ENCODE measurements around the gene OGFOD3. TPM values are rescaled to one million over a fixed set of nuclear protein-coding genes. Genes with fewer than 3 reads are reported as not detected.

OGFOD3 gene
- total and polyA plus RNA-seq, 9 of the 15 experiments (the other 6 are each of a cell fraction or from before 2014, with no cell fraction given) = 0.69 to 44.7 (median 18.9) TPM

- TF ChIP-seq AFF4 (CRISPR knock-in tag; IDR thresholded peaks at IDR 0.05) (no peak), PRDM10 (IDR thresholded peaks at IDR 0.05; ENCODE audit: partially characterized antibody) (no peak), MCM2 (IDR thresholded peaks at IDR 0.05; ENCODE audit: low read depth) (no peak), HMGXB4 (CRISPR knock-in tag; IDR thresholded peaks at IDR 0.05) (peak; percentile 97), ZNF347 (CRISPR knock-in tag; IDR thresholded peaks at IDR 0.05; ENCODE audit: low read depth) (no peak), ETS1 (conservative IDR thresholded peaks at IDR 0.05; ENCODE audit: control insufficient read depth, low read depth, low read length) (peak; percentile 96), RBM15 (IDR thresholded peaks at IDR 0.05; ENCODE audit: insufficient read depth, low read length) (no peak), PBX2 (CRISPR knock-in tag; IDR thresholded peaks at IDR 0.05; ENCODE audit: low read depth) (no peak), PBX2 (tag; conservative IDR thresholded peaks at IDR 0.05; ENCODE audit: low read depth) (no peak), RBBP5 (IDR thresholded peaks at IDR 0.05; ENCODE audit: borderline replicate concordance, insufficient read depth, low read length, poor library complexity, severe bottlenecking) (peak; percentile 99), ARID2 (IDR thresholded peaks at IDR 0.05) (no peak)
These were observed at the start of gene OGFOD3, which contains the start of gene HEXD (continued) for GRCh38 chr17:82418001-82418986.
